ENCODE results near the gene LILRB2.

DNA sequence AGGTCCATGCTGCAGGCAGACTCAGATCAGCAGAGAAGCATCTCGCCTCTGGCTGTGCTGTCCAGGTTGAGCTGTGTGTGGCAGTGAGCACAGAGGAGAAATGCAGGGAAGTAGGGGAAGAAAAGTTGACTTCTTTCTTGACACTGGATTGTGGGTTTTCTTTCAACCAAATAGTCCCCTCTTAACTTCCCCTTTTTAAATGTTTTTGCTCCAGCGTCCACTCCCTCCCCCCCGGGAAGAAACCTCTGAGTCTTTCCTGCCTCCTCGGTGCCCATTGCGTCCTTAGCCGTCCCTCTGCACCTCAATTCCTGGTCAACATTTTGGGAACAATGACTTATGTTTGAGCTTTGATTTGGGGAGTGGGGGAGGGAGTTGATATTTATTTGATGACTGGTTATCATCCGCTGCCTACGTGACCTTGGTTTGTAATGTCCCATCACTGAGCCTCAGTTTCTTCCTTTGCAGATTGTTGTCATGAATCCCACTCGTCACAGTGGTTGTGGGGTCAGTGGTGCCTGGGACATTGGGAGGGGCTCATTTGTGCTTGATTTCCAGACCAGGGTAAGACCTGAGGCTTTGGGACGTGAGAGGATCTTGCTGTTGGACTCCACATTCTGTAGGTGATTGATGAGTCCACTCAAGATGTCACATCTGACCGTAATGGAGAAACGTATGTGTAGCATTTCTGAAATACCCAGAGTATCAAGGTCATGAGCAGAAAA, at the start of gene LILRB2:
- TF ChIP-seq, protein P1, sequence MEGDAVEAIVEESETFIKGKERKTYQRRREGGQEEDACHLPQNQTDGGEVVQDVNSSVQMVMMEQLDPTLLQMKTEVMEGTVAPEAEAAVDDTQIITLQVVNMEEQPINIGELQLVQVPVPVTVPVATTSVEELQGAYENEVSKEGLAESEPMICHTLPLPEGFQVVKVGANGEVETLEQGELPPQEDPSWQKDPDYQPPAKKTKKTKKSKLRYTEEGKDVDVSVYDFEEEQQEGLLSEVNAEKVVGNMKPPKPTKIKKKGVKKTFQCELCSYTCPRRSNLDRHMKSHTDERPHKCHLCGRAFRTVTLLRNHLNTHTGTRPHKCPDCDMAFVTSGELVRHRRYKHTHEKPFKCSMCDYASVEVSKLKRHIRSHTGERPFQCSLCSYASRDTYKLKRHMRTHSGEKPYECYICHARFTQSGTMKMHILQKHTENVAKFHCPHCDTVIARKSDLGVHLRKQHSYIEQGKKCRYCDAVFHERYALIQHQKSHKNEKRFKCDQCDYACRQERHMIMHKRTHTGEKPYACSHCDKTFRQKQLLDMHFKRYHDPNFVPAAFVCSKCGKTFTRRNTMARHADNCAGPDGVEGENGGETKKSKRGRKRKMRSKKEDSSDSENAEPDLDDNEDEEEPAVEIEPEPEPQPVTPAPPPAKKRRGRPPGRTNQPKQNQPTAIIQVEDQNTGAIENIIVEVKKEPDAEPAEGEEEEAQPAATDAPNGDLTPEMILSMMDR (IDR thresholded peaks at IDR 0.05) = no peak
- TF ChIP-seq EZH2 (IDR thresholded peaks at IDR 0.05; ENCODE audit: borderline replicate concordance, insufficient read depth, low read depth, low read length, poor library complexity, severe bottlenecking) = no peak
